Suppressor macrophage treated with lipopolysaccharide for 1 hour (primary cell): Measurements from ENCODE around the gene CLCN2.
A peak's percentile ranks its signal among the peaks of the same experiment; 100 is the strongest.
"Not testable (repeated sequence)": the region's sequence is repeated elsewhere in the genome, so short reads cannot be mapped to it uniquely, and the experiment has no call there.

Experiments used
- DNase-seq, 3 donors: peaks; one replicate each; pipeline ENCODE4 v3.0.0-alpha.2; 2020 to 2022

CLCN2 gene

GRCh38 chr3:184344579-184345316 lies 16.7 kb downstream of the CLCN2 start:
- DNase-seq, result no peak

- no peak for DNase-seq
These were observed 18.1 kb downstream of the CLCN2 start for GRCh38 chr3:184343200-184343876.

GRCh38 chr3:184341925-184342324 lies 19.5 kb downstream of the CLCN2 start:
- no peak for DNase-seq

GRCh38 chr3:184339451-184340135 lies 21.8 kb downstream of the CLCN2 start:
- DNase-seq, result not testable (repeated sequence)

- no peak for DNase-seq
These were observed 22.4 kb downstream of the CLCN2 start for GRCh38 chr3:184339001-184339400.

GRCh38 chr3:184338511-184338945 lies 22.9 kb downstream of the CLCN2 start:
- DNase-seq, result peak; percentile 49 to 77 (median 56)

- no peak for DNase-seq
These were observed 23.4 kb downstream of the CLCN2 start for GRCh38 chr3:184337981-184338380.

- no peak for DNase-seq
These were observed 24.0 kb downstream of the CLCN2 start, which contains the start of gene FAM131A for GRCh38 chr3:184337399-184337714. FAM131A (plus strand) TSS chr3:184337600; CDS start chr3:184337631, 31 bp downstream.

GRCh38 chr3:184336547-184337398 lies 24.6 kb downstream of the CLCN2 start:
- DNase-seq, result peak; percentile 58 to 69 (median 69)

GRCh38 chr3:184335661-184336546 lies 25.5 kb downstream of the CLCN2 start:
- DNase-seq, result peak; percentile 84 to 95 (median 92)

GRCh38 chr3:184335291-184335660 lies 26.1 kb downstream of the CLCN2 start:
- DNase-seq, result no peak

- peak; percentile 56 to 71 (median 69) for DNase-seq
These were observed 26.8 kb downstream of the CLCN2 start for GRCh38 chr3:184334470-184335158.

- DNase-seq, result no peak
These were observed 27.7 kb downstream of the CLCN2 start for GRCh38 chr3:184333700-184334099.

- DNase-seq, result no peak
These were observed 28.2 kb downstream of the CLCN2 start for GRCh38 chr3:184333190-184333589.

- DNase-seq, result no peak
These were observed 28.9 kb downstream of the CLCN2 start for GRCh38 chr3:184332370-184333090.

- no peak for DNase-seq
These were observed 32.9 kb downstream of the CLCN2 start for GRCh38 chr3:184328516-184328915.

GRCh38 chr3:184327171-184327570 lies 34.2 kb downstream of the CLCN2 start:
- no peak for DNase-seq

- DNase-seq, result no peak
These were observed 35.6 kb downstream of the CLCN2 start for GRCh38 chr3:184325715-184326369.

- no peak for DNase-seq
These were observed 36.1 kb downstream of the CLCN2 start for GRCh38 chr3:184325269-184325668.

GRCh38 chr3:184323696-184324095 lies 37.7 kb downstream of the CLCN2 start:
- no peak for DNase-seq
